ENCODE data around the gene MRPL23. TPM values are rescaled to one million over a fixed set of nuclear protein-coding genes. Genes with fewer than 3 reads are reported as not detected.

Gene MRPL23
- total and polyA plus RNA-seq, 2 donors (not counting 3 experiments of a cell fraction or from before 2014, with no cell fraction given) = 72.7 to 222 TPM

- POLR2A ChIA-PET = no interaction called here
- Histone ChIP-seq H2AFZ (ENCODE audit: low read depth, low read length) (no peak overlapping the region), H3K9me3 (replicated peaks; ENCODE audit: control insufficient read depth, insufficient read depth, low read length) (no peaks in the 10 kb centered on the region), H3K36me3 (ENCODE audit: control insufficient read depth in 2 of 2, extremely low read depth in 1 of 2, insufficient read depth in 2 of 2, low read length in 2 of 2) (no peaks in the 10 kb centered on the region), H4K20me1 (replicated peaks; ENCODE audit: control insufficient read depth, extremely low read depth, insufficient read depth, low read length) (no peaks in the 10 kb centered on the region), H3K4me3 (replicated peaks in 1 of 3; ENCODE audit: insufficient read depth in 1 of 3, low read depth in 1 of 3, low read length in 3 of 3) (no peak overlapping the region), H3K27ac (ENCODE audit: insufficient read depth, low read depth, low read length) (no peak overlapping the region), H3K79me2 (ENCODE audit: control insufficient read depth, insufficient read depth, low read length) (no peaks in the 10 kb centered on the region), H3K9ac (replicated peaks; ENCODE audit: extremely low read depth, insufficient read depth, low read length) (no peak overlapping the region), H3K4me1 (ENCODE audit: control insufficient read depth, extremely low read depth, insufficient read depth, low read length) (no peaks in the 10 kb centered on the region), H3K4me2 (ENCODE audit: insufficient read depth, low read length) (no peak overlapping the region), H3K9me1 (replicated peaks; ENCODE audit: control insufficient read depth, extremely low read depth, insufficient read depth, low read length) (no peaks in the 10 kb centered on the region), H3K27me3 (ENCODE audit: control insufficient read depth in 2 of 2, insufficient read depth in 2 of 2, low read length in 2 of 2) (no peaks in the 10 kb centered on the region)
- intact Hi-C loops (cut with micrococcal nuclease) (no loop called here), dilution Hi-C loops (cut with MboI; ENCODE audit: extremely low pct_ligation_motif_present, low sequenced_read_pairs) (no loop called here)
- FAIRE-seq = no peak
- no TSS peak for BruUV-seq (replicated peaks)
- TF ChIP-seq FOS (IDR thresholded peaks at IDR 0.05; ENCODE audit: borderline replicate concordance, insufficient read depth, low read length) (no peak), MAX (IDR thresholded peaks at IDR 0.05; ENCODE audit: insufficient read depth, insufficient read length) (no peak), POLR2AphosphoS5 (IDR thresholded peaks at IDR 0.05; ENCODE audit: insufficient read depth, low read depth, low read length) (no peak), MYC (IDR thresholded peaks at IDR 0.05; ENCODE audit: low read depth, low read length) (no peak)
- no peak for DNase-seq (ENCODE audit: low read depth, low spot score)
- CTCF ChIA-PET = no interaction called here
Observed at GRCh38 chr11:1988174-1988573, 41.0 kb downstream of the MRPL23 start.

DNA sequence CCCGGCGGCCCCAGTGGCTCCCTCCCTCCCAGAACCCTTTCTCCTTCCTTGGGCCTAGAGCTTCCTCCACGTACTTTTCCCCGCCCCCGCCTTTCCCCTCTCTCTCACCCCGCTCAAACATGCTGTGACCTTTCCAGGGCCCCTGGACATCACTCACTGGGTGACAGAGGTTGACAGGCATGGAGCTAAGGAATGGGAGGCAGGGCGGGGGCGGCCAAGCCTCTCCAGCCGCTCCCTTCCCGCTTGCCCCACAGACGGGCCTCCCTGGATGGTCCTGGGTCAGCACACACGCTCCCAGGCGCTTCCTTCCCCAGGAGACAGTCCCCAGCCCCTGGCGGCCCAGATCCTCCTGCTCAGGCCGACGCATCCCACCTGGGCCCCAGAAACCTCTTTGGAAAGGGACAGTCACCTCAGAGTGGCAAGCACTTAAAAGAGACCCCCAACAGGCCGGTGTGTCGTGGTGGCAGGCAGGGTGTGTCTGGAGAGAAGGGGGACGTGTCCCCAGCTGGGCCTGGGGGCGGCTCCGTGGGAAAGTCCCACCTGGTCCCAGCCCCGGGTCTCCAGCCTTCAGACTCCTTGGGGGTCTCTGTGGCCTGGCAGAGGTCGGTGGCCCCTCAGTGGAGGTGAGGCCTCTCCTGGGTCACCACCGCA is 41.7 kb downstream of the MRPL23 start:
- POLR2A ChIA-PET = no interaction called here
- DNase-seq (ENCODE audit: low read depth, low spot score) (no peak), FAIRE-seq (no peak)
- H3K36me3 ChIP-seq (ENCODE audit: control insufficient read depth in 2 of 2, extremely low read depth in 1 of 2, insufficient read depth in 2 of 2, low read length in 2 of 2) = no peaks in the 10 kb centered on the region
- no peaks in the 10 kb centered on the region for H3K4me1 ChIP-seq (ENCODE audit: control insufficient read depth, extremely low read depth, insufficient read depth, low read length)
- H2AFZ ChIP-seq (ENCODE audit: low read depth, low read length) = no peak overlapping the region
- intact Hi-C loops (cut with micrococcal nuclease) = no loop called here
- H3K9me3 ChIP-seq (replicated peaks; ENCODE audit: control insufficient read depth, insufficient read depth, low read length) = no peaks in the 10 kb centered on the region
- H3K27ac ChIP-seq (ENCODE audit: insufficient read depth, low read depth, low read length) = no peak overlapping the region
- TF ChIP-seq EZH2 (IDR thresholded peaks at IDR 0.05; ENCODE audit: borderline replicate concordance, low read depth, low read length, severe bottlenecking) (no peak), POLR2A (IDR thresholded peaks at IDR 0.05; ENCODE audit: low read depth, low read length) (no peak), POLR2AphosphoS5 (IDR thresholded peaks at IDR 0.05; ENCODE audit: insufficient read depth, low read depth, low read length) (no peak), MAX (IDR thresholded peaks at IDR 0.05; ENCODE audit: insufficient read depth, insufficient read length) (no peak), FOS (IDR thresholded peaks at IDR 0.05; ENCODE audit: borderline replicate concordance, insufficient read depth, low read length) (no peak), MYC (IDR thresholded peaks at IDR 0.05; ENCODE audit: low read depth, low read length) (no peak), JUN (IDR thresholded peaks at IDR 0.05; ENCODE audit: borderline replicate concordance, insufficient read depth, insufficient read length, low read depth) (no peak), GATA2 (IDR thresholded peaks at IDR 0.05; ENCODE audit: insufficient read depth, insufficient read length, low read depth, low read length) (no peak), CTCF (IDR thresholded peaks at IDR 0.05; ENCODE audit: extremely low read depth in 1 of 2, insufficient read depth in 1 of 2, low read depth in 1 of 2, low read length in 2 of 2) (no peak)
- no peak overlapping the region for H3K4me2 ChIP-seq (ENCODE audit: insufficient read depth, low read length)
- dilution Hi-C loops (cut with MboI; ENCODE audit: extremely low pct_ligation_motif_present, low sequenced_read_pairs) = no loop called here
- H3K4me3 ChIP-seq (replicated peaks in 1 of 3; ENCODE audit: insufficient read depth in 1 of 3, low read depth in 1 of 3, low read length in 3 of 3) = no peak overlapping the region
- no peak overlapping the region for H3K9ac ChIP-seq (replicated peaks; ENCODE audit: extremely low read depth, insufficient read depth, low read length)
- no peaks in the 10 kb centered on the region for H3K79me2 ChIP-seq (ENCODE audit: control insufficient read depth, insufficient read depth, low read length)
- H4K20me1 ChIP-seq (replicated peaks; ENCODE audit: control insufficient read depth, extremely low read depth, insufficient read depth, low read length) = no peaks in the 10 kb centered on the region
- H3K9me1 ChIP-seq (replicated peaks; ENCODE audit: control insufficient read depth, extremely low read depth, insufficient read depth, low read length) = no peaks in the 10 kb centered on the region
- no peaks in the 10 kb centered on the region for H3K27me3 ChIP-seq (ENCODE audit: control insufficient read depth in 2 of 2, insufficient read depth in 2 of 2, low read length in 2 of 2)
- CTCF ChIA-PET = interaction anchor here (1.8 kb wide), 1 partner anchor 107 kb away, joined by 4 read pairs; no protein-coding TSS in a partner anchor
- no TSS peak for BruUV-seq (replicated peaks)
